DND-41 (cell line): ENCODE data around the gene MYCN.

Experiments used
- ATAC-seq: fragments of 200-7000 bp; cut with Tn5 transposase; 3 replicates; pipeline ENCODE4 v1.9.1; 2021; ENCODE audit warnings: low read depth; ENCODE audit not compliant: insufficient read depth
- DNase-seq: peaks from one replicate; pipeline ENCODE4 v3.0.0-alpha.2; 2020
- H2AFZ ChIP-seq: 2 replicates; pipeline ENCODE4 v1.6.0; 2012; ENCODE audit warnings: low read depth, low read length
- H3K27ac ChIP-seq: 2 replicates; pipeline ENCODE4 v1.5.1; 2012; ENCODE audit warnings: low read length, inconsistent platforms
- H3K27me3 ChIP-seq: fragments of 200-600 bp; sonication (generic); 2 replicates; pipeline ENCODE4 v1.6.0; 2012; ENCODE audit warnings: low read length, mild to moderate bottlenecking, inconsistent platforms; ENCODE audit not compliant: insufficient read depth, poor library complexity
- H3K36me3 ChIP-seq: 2 replicates; pipeline ENCODE4 v1.5.1; 2012; ENCODE audit warnings: low read length, inconsistent platforms; ENCODE audit not compliant: insufficient read depth
- H3K4me1 ChIP-seq: 2 replicates; pipeline ENCODE4 v1.5.1; 2012; ENCODE audit warnings: mild to moderate bottlenecking, low read length; ENCODE audit not compliant: insufficient read depth
- H3K4me2 ChIP-seq: 2 replicates; pipeline ENCODE4 v1.6.0; 2012; ENCODE audit warnings: mild to moderate bottlenecking, moderate library complexity, low read length, inconsistent platforms; ENCODE audit not compliant: insufficient read depth
- H3K4me3 ChIP-seq, 2 experiments: fragments of 200-600 bp in 1 of 2; shearing (Covaris generic) in 1 of 2; 2 replicates each; pipeline ENCODE4 v1.5.1; 2012 to 2016; ENCODE audit warnings: inconsistent platforms in 2 of 2, low read length in 2 of 2, mild to moderate bottlenecking in 2 of 2, low read depth in 1 of 2, moderate library complexity in 1 of 2
- H3K79me2 ChIP-seq: 2 replicates; pipeline ENCODE4 v1.6.0; 2012; ENCODE audit warnings: low read length, inconsistent platforms; ENCODE audit not compliant: insufficient read depth
- H3K9ac ChIP-seq: 2 replicates; pipeline ENCODE4 v1.6.0; 2012; ENCODE audit warnings: low read depth, mild to moderate bottlenecking, inconsistent platforms, low read length, moderate library complexity
- H3K9me3 ChIP-seq: 2 replicates; pipeline ENCODE4 v1.5.1; 2012; ENCODE audit warnings: low read length, moderate library complexity, mild to moderate bottlenecking, inconsistent platforms; ENCODE audit not compliant: insufficient read depth, severe bottlenecking
- H4K20me1 ChIP-seq: 2 replicates; pipeline ENCODE4 v1.6.0; 2012; ENCODE audit warnings: low read length; ENCODE audit not compliant: insufficient read depth
- CTCF ChIP-seq: IDR thresholded peaks from 2 replicates; pipeline ENCODE4 v1.5.1; 2012; ENCODE audit warnings: borderline replicate concordance, low read length, moderate library complexity, mild to moderate bottlenecking; ENCODE audit not compliant: poor library complexity, severe bottlenecking; ENCODE audit errors: extremely low read depth
- EZH2 ChIP-seq: IDR thresholded peaks from 3 replicates; pipeline ENCODE4 v1.6.1; 2012; ENCODE audit warnings: borderline replicate concordance, low read depth, mild to moderate bottlenecking, moderate library complexity, low read length, inconsistent platforms; ENCODE audit not compliant: severe bottlenecking

Gene MYCN

GRCh38 chr2:15954761-15955160 lies 14.4 kb downstream of the MYCN start:
- Histone ChIP-seq H3K27me3 (no peaks in the 10 kb centered on the region), H3K4me1 (no peaks in the 10 kb centered on the region), H2AFZ (no peak overlapping the region), H3K4me2 (no peak overlapping the region), H3K27ac (no peak overlapping the region), H3K9me3 (no peaks in the 10 kb centered on the region), H3K9ac (no peak overlapping the region), H4K20me1 (no peaks in the 10 kb centered on the region), H3K79me2 (no peaks in the 10 kb centered on the region), H3K4me3 (no peak overlapping the region), H3K36me3 (no peaks in the 10 kb centered on the region)
- DNase-seq (no peak), ATAC-seq (no peak)
- no peak for TF ChIP-seq CTCF
- no peak for TF ChIP-seq EZH2

- Histone ChIP-seq H3K36me3 (no peaks in the 10 kb centered on the region), H4K20me1 (no peaks in the 10 kb centered on the region), H3K4me3 (no peak overlapping the region), H3K9me3 (no peaks in the 10 kb centered on the region), H3K79me2 (no peaks in the 10 kb centered on the region), H3K27me3 (no peaks in the 10 kb centered on the region), H3K27ac (no peak overlapping the region), H3K9ac (no peak overlapping the region), H2AFZ (no peak overlapping the region), H3K4me2 (no peak overlapping the region), H3K4me1 (no peaks in the 10 kb centered on the region)
- ATAC-seq = no peak
- TF ChIP-seq EZH2 (no peak), CTCF (no peak)
- DNase-seq = no peak
These were observed 15.1 kb downstream of the MYCN start for GRCh38 chr2:15955232-15955988.

- H4K20me1 ChIP-seq = no peaks in the 10 kb centered on the region
- no peaks in the 10 kb centered on the region for H3K4me1 ChIP-seq
- DNase-seq (no peak), ATAC-seq (no peak)
- no peak for TF ChIP-seq EZH2
- no peak for TF ChIP-seq CTCF
- no peaks in the 10 kb centered on the region for H3K9me3 ChIP-seq
- no peaks in the 10 kb centered on the region for H3K36me3 ChIP-seq
- H3K27ac ChIP-seq = no peak overlapping the region
- H3K27me3 ChIP-seq = no peaks in the 10 kb centered on the region
- H3K4me2 ChIP-seq = no peak overlapping the region
- H3K79me2 ChIP-seq = no peaks in the 10 kb centered on the region
- H2AFZ ChIP-seq = no peak overlapping the region
- H3K9ac ChIP-seq = no peak overlapping the region
- H3K4me3 ChIP-seq = no peak overlapping the region
These were observed 15.9 kb downstream of the MYCN start for GRCh38 chr2:15956230-15956629.
